Measurements from ENCODE around the gene GHR.

DNA sequence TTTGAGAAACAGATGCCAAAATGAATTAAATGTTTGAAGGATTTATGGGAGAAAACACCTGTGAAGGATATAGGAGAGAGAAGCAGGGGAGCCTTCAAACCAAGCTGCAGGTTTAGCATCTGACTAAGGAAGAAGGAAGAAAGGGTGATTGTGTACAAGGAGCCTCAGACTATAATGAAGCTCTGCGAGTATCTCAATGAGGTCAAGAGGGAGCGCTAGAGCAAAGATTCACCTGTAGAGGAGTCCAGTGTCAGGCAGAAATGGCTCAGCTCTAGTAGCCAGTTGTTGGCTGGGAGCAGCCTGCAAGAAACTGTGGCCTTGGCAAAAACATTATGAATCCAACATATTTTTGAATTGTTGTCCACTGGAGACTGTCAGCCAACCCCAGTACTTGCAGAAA lies 20.0 kb upstream of the GHR start:
- TF ChIP-seq, protein P1, sequence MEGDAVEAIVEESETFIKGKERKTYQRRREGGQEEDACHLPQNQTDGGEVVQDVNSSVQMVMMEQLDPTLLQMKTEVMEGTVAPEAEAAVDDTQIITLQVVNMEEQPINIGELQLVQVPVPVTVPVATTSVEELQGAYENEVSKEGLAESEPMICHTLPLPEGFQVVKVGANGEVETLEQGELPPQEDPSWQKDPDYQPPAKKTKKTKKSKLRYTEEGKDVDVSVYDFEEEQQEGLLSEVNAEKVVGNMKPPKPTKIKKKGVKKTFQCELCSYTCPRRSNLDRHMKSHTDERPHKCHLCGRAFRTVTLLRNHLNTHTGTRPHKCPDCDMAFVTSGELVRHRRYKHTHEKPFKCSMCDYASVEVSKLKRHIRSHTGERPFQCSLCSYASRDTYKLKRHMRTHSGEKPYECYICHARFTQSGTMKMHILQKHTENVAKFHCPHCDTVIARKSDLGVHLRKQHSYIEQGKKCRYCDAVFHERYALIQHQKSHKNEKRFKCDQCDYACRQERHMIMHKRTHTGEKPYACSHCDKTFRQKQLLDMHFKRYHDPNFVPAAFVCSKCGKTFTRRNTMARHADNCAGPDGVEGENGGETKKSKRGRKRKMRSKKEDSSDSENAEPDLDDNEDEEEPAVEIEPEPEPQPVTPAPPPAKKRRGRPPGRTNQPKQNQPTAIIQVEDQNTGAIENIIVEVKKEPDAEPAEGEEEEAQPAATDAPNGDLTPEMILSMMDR (conservative IDR thresholded peaks at IDR 0.05 in 1 of 2, IDR thresholded peaks at IDR 0.05 in 1 of 2; ENCODE audit: extremely low read depth in 1 of 2, insufficient read depth in 1 of 2, low read depth in 1 of 2, low read length in 2 of 2): no peak
- TF ChIP-seq EZH2 (IDR thresholded peaks at IDR 0.05; ENCODE audit: borderline replicate concordance, low read length): no peak

All from mammary epithelial cell (primary cell).